ENCODE measurements around the gene ZNF146. TPM values are rescaled to one million over a fixed set of nuclear protein-coding genes. Genes with fewer than 3 reads are reported as not detected.

The ZNF146 gene
- total and polyA plus RNA-seq, 8 donors: 9.3 to 35.2 (median 20.2) TPM

DNA sequence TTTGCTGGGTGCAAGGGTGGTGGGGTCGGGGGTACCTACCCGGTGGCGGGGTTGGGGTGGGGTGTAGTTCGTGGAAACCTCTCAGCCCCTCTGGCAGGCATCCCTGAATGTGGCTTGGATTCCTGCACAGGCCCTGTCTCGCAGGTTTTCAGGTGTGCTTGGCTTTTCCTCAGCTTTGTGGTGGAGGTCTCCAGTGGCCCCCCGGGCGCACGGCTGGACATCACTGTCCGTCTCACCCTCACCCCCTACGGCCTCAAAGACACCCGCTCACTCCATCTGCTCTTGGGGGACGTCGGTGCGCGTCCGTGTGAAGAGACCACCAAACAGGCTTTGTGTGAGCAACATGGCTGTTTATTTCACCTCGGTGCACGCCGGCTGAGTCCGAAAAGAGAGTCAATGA lies 44.3 kb downstream of the ZNF146 start:
- ATAC-seq (no peak), FAIRE-seq (no peak), DNase-seq (peak in 1 of 6 donors; percentile 21)
- no peaks in the 10 kb centered on the region for H3K27me3 ChIP-seq
- no peak overlapping the region for H3K27ac ChIP-seq
- no peaks in the 10 kb centered on the region for H3K36me3 ChIP-seq
- 89 to 96% methylated on average over 20 of the region's 20 CpGs for WGBS, 2 donors
- TF ChIP-seq, protein P1, sequence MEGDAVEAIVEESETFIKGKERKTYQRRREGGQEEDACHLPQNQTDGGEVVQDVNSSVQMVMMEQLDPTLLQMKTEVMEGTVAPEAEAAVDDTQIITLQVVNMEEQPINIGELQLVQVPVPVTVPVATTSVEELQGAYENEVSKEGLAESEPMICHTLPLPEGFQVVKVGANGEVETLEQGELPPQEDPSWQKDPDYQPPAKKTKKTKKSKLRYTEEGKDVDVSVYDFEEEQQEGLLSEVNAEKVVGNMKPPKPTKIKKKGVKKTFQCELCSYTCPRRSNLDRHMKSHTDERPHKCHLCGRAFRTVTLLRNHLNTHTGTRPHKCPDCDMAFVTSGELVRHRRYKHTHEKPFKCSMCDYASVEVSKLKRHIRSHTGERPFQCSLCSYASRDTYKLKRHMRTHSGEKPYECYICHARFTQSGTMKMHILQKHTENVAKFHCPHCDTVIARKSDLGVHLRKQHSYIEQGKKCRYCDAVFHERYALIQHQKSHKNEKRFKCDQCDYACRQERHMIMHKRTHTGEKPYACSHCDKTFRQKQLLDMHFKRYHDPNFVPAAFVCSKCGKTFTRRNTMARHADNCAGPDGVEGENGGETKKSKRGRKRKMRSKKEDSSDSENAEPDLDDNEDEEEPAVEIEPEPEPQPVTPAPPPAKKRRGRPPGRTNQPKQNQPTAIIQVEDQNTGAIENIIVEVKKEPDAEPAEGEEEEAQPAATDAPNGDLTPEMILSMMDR (IDR thresholded peaks at IDR 0.05): no peak
- H3K9me3 ChIP-seq: no peaks in the 10 kb centered on the region
- intact Hi-C loops (cut with DNase I): no loop called here
- no peak overlapping the region for H3K4me3 ChIP-seq
- H3K4me1 ChIP-seq: no peaks in the 10 kb centered on the region

DNA sequence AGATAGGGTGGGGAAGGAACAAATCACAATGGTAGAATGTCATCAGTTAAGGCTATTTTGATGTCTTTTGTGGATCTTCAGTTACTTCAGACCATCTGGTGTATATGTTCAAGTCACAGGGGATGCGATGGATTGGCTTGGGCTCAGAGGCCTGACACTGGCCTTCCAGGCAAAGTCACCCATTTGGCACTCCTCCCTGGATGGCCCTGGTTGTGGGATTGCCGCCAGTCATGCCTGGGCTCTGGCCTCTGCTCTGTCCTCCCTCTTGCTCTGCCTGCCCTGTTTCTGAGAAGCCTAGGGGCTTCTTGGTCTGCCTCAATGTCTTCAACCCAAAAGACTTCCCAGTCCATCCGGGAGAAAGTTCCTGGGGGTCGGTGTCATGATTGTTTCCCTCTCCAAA lies 50.2 kb downstream of the ZNF146 start:
- Histone ChIP-seq H3K4me3 (no peak overlapping the region), H3K36me3 (no peaks in the 10 kb centered on the region), H3K9me3 (no peaks in the 10 kb centered on the region), H3K27ac (no peak overlapping the region), H3K4me1 (no peaks in the 10 kb centered on the region), H3K27me3 (no peaks in the 10 kb centered on the region)
- DNase-seq (no peak), ATAC-seq (no peak), FAIRE-seq (no peak)
- TF ChIP-seq, protein P1 (IDR thresholded peaks at IDR 0.05): no peak
- 83 to 86% methylated on average over 4 of the region's 4 CpGs for WGBS, 2 donors
- intact Hi-C loops (cut with DNase I): no loop called here

DNA sequence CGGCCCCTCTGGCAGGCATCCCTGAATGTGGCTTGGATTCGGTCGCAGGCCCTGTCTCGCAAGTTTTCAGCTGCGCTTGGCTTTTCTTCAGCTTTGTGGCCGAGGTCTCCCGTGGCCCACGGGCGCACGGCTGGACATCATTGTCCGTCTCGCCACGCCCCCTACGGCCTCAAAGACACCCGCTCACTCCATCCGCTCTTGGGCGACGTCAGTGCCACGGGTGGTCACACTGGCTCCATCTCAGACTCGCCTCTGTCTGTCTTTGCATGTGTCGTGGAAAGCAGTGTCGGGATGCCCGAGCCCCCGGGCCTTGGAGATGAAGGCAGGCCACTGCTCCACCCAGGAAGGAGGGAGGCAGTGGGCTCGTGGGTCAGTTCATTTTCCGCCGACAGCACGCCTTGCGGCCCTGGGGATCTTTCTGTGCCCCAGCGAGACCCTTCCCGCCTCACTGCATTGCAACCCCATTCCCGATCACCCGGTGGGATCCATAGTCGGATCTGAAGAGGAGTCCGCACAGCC lies 51.0 kb downstream of the ZNF146 start:
- Histone ChIP-seq H3K36me3 (no peaks in the 10 kb centered on the region), H3K4me3 (peak overlapping the region in 1 of 4 donors; percentile 8), H3K27me3 (no peaks in the 10 kb centered on the region), H3K27ac (no peak overlapping the region), H3K4me1 (no peaks in the 10 kb centered on the region), H3K9me3 (no peaks in the 10 kb centered on the region)
- FAIRE-seq (no peak), ATAC-seq (no peak), DNase-seq (peak in 1 of 6 donors; percentile 29)
- TF ChIP-seq, protein P1 (IDR thresholded peaks at IDR 0.05): no peak
- intact Hi-C loops (cut with DNase I): no loop called here
- 88 to 95% methylated on average over 35 of the region's 35 CpGs for WGBS, 2 donors

DNA sequence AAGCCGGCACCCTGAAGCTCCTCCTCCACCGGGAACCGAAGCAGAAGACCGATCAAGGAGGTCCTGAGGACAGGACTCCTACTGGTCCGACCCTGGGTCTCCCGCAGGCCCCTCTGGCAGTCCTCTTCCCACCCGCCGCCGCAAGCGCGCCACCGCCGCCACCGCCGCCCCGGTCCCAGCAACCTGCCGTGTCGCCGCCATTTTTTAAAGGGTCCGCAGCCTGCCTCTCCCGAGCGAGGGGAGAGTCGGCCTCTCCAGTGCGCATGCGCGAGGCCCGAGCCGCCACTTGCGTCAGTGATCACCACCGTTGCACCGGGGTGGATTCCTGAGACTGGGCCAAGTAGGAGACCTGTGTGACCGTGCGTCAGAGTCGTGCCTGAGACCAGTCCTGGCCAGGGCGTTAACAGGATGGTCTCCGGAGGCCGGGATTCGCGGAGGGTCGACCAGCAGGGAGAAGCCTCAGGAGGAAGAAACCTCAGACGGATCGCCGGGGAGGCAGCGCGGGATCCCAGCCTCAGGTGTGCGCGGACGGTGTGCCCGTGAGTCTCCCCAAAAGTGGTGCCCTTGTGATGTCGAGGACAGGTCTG lies 51.6 kb downstream of the ZNF146 start:
- TF ChIP-seq, protein P1 (IDR thresholded peaks at IDR 0.05): no peak
- FAIRE-seq (no peak), DNase-seq (peak in 2 of 6 donors; percentile 41 to 69), ATAC-seq (peak in 1 of 4 donors; percentile 90)
- 78 to 93% methylated on average over 50 of the region's 50 CpGs for WGBS, 2 donors
- H3K4me3 ChIP-seq: peak overlapping the region in 1 of 4 donors; percentile 8
- H3K4me1 ChIP-seq: no peaks in the 10 kb centered on the region
- no peak overlapping the region for H3K27ac ChIP-seq
- no peaks in the 10 kb centered on the region for H3K9me3 ChIP-seq
- no peaks in the 10 kb centered on the region for H3K27me3 ChIP-seq
- intact Hi-C loops (cut with DNase I): no loop called here
- H3K36me3 ChIP-seq: no peaks in the 10 kb centered on the region
